H1 (cell line): ENCODE data around the gene H2AZ1. TPM values are rescaled to one million over a fixed set of nuclear protein-coding genes. Genes with fewer than 3 reads are reported as not detected.

ENCODE experiments used
- CTCF ChIA-PET: fragments of 300-600 bp; sonication (Branson Sonifier 250); formaldehyde crosslinking; loops from one replicate; lab custom pipeline; 2021; ENCODE audit not compliant: partially characterized antibody; lab: Charles Lee
- POLR2A ChIA-PET: fragments of 300-600 bp; sonication (Branson Sonifier 250); formaldehyde crosslinking; loops from one replicate; lab custom pipeline; 2021; ENCODE audit warnings: inconsistent platforms; ENCODE audit not compliant: partially characterized antibody; lab: Charles Lee
- DNase-seq, 2 experiments: peaks; one replicate each; pipeline versions ENCODE4 v3.0.0 to v3.0.0-alpha.2; 2010 to 2022; ENCODE audit warnings: low spot score in 2 of 2, low read depth in 1 of 2, mixed read lengths in 1 of 2
- FAIRE-seq: peaks from 2 replicates; lab custom pipeline; 2011; peaks lifted over from hg19 to GRCh38; lab: Jason Lieb, UNC
- H2AFZ ChIP-seq: 2 replicates; pipeline ENCODE4 v1.8.1; 2012; ENCODE audit warnings: low read length, inconsistent platforms
- H2AK5ac ChIP-seq: 2 replicates; pipeline ENCODE4 v1.6.1; 2013; ENCODE audit warnings: low read depth, low read length
- H2BK120ac ChIP-seq: replicated peaks from 2 replicates; pipeline ENCODE3; 2013; ENCODE audit warnings: low read depth, low read length, inconsistent platforms
- H2BK12ac ChIP-seq: 2 replicates; pipeline ENCODE4 v1.6.1; 2013; ENCODE audit warnings: low read depth, low read length
- H2BK15ac ChIP-seq: 2 replicates; pipeline ENCODE4 v1.6.1; 2013; ENCODE audit warnings: low read length
- H2BK20ac ChIP-seq: 2 replicates; pipeline ENCODE4 v1.6.1; 2013; ENCODE audit warnings: low read length
- H2BK5ac ChIP-seq: 2 replicates; pipeline ENCODE4 v1.6.1; 2013; ENCODE audit warnings: low read depth, low read length
- H3K14ac ChIP-seq: 2 replicates; pipeline ENCODE4 v1.6.1; 2013; ENCODE audit warnings: inconsistent platforms; ENCODE audit not compliant: insufficient read length
- H3K18ac ChIP-seq: 2 replicates; pipeline ENCODE4 v1.6.1; 2013; ENCODE audit warnings: low read length; ENCODE audit errors: extremely low read depth
- H3K23ac ChIP-seq: 2 replicates; pipeline ENCODE4 v1.6.1; 2013; ENCODE audit warnings: inconsistent platforms; ENCODE audit not compliant: insufficient read length
- H3K23me2 ChIP-seq: 2 replicates; pipeline ENCODE4 v1.6.1; 2013; ENCODE audit warnings: low read depth, low read length
- H3K27ac ChIP-seq: 2 replicates; pipeline ENCODE4 v1.6.1; 2011; ENCODE audit warnings: low read depth, low read length, inconsistent platforms
- H3K27me3 ChIP-seq, 4 experiments: replicated peaks in 1 of 4; 1 replicate in 1 of 4; 2 replicates in 3 of 4; pipeline versions ENCODE4 v1.6.1 to v1.8.1; 2011 to 2013; ENCODE audit warnings: low read length in 3 of 4, mild to moderate bottlenecking in 3 of 4, inconsistent platforms in 2 of 4, mixed read lengths in 2 of 4, moderate library complexity in 1 of 4; ENCODE audit not compliant: control insufficient read depth in 3 of 4, insufficient read depth in 3 of 4; ENCODE audit errors: extremely low read depth in 1 of 4
- H3K36me3 ChIP-seq, 4 experiments: 2 replicates each; pipeline versions ENCODE4 v1.6.1 to v1.8.1; 2011 to 2013; ENCODE audit warnings: mild to moderate bottlenecking in 4 of 4, low read length in 3 of 4, moderate library complexity in 2 of 4, control low read depth in 1 of 4, inconsistent platforms in 1 of 4; ENCODE audit not compliant: insufficient read depth in 4 of 4, control insufficient read depth in 2 of 4
- H3K4ac ChIP-seq: replicated peaks from 2 replicates; pipeline ENCODE3; 2013; ENCODE audit warnings: low read length, low read depth, mixed read lengths, inconsistent platforms; ENCODE audit not compliant: insufficient read length
- H3K4me1 ChIP-seq, 4 experiments: replicated peaks in 1 of 4; 1 replicate in 1 of 4; 2 replicates in 3 of 4; pipeline versions ENCODE4 v1.6.1 to v1.8.1; 2011 to 2013; ENCODE audit warnings: low read length in 3 of 4, inconsistent platforms in 2 of 4, mixed read lengths in 1 of 4; ENCODE audit not compliant: insufficient read depth in 4 of 4, control insufficient read depth in 3 of 4
- H3K4me2 ChIP-seq, 2 experiments: 2 replicates each; pipeline versions ENCODE4 v1.6.1 to v1.8.1; 2011 to 2013; ENCODE audit warnings: low read depth in 2 of 2, low read length in 2 of 2, control low read depth in 1 of 2, inconsistent platforms in 1 of 2, mild to moderate bottlenecking in 1 of 2; ENCODE audit not compliant: insufficient read depth in 1 of 2
- H3K4me3 ChIP-seq, 4 experiments: fragments of 200-600, 300-600 bp in 1 of 4; sonication (generic), shearing (Covaris generic), sonication (Bioruptor Twin) in 1 of 4; 2 replicates each; pipeline versions ENCODE4 v1.5.1 to v1.8.1; 2011 to 2016; ENCODE audit warnings: low read length in 4 of 4, low read depth in 3 of 4, control low read depth in 2 of 4, inconsistent platforms in 2 of 4, mild to moderate bottlenecking in 2 of 4, mixed read lengths in 1 of 4, moderate library complexity in 1 of 4; ENCODE audit not compliant: insufficient read depth in 2 of 4; ENCODE audit errors: extremely low read depth in 1 of 4
- H3K56ac ChIP-seq: replicated peaks from 2 replicates; pipeline ENCODE3; 2013; ENCODE audit warnings: low read depth, mild to moderate bottlenecking, mixed read lengths, low read length, inconsistent platforms; ENCODE audit not compliant: insufficient read length
- H3K79me1 ChIP-seq: 2 replicates; pipeline ENCODE4 v1.6.1; 2013; ENCODE audit warnings: low read depth, low read length, control low read depth
- H3K79me2 ChIP-seq, 2 experiments: 2 replicates each; pipeline versions ENCODE4 v1.6.1 to v1.8.1; 2012 to 2013; ENCODE audit warnings: low read length in 2 of 2, mild to moderate bottlenecking in 2 of 2, inconsistent platforms in 1 of 2; ENCODE audit not compliant: insufficient read depth in 2 of 2, control insufficient read depth in 1 of 2
- H3K9ac ChIP-seq, 4 experiments: replicated peaks in 1 of 4; 1 replicate in 1 of 4; 2 replicates in 3 of 4; pipeline versions ENCODE4 v1.6.1 to v1.8.1; 2011 to 2013; ENCODE audit warnings: low read depth in 3 of 4, low read length in 3 of 4, control low read depth in 2 of 4, mild to moderate bottlenecking in 2 of 4, moderate library complexity in 2 of 4, inconsistent platforms in 1 of 4; ENCODE audit errors: extremely low read depth in 1 of 4
- H3K9me3 ChIP-seq, 2 experiments: 2 replicates each; pipeline versions ENCODE4 v1.6.1 to v1.8.1; 2012 to 2013; ENCODE audit warnings: mild to moderate bottlenecking in 2 of 2, moderate library complexity in 2 of 2, control low read depth in 1 of 2, inconsistent platforms in 1 of 2, low read depth in 1 of 2, low read length in 1 of 2, mixed read lengths in 1 of 2; ENCODE audit not compliant: insufficient read depth in 2 of 2
- H4K20me1 ChIP-seq, 2 experiments: replicated peaks in 1 of 2; 2 replicates each; pipeline versions ENCODE3 to v1.8.1; 2011 to 2013; ENCODE audit warnings: inconsistent platforms in 2 of 2, low read length in 2 of 2, mild to moderate bottlenecking in 1 of 2; ENCODE audit not compliant: insufficient read depth in 2 of 2, control insufficient read depth in 1 of 2
- H4K5ac ChIP-seq: 2 replicates; pipeline ENCODE4 v1.6.1; 2013; ENCODE audit warnings: low read length, low read depth, mixed read lengths, inconsistent platforms; ENCODE audit not compliant: insufficient read length
- H4K8ac ChIP-seq: 2 replicates; pipeline ENCODE4 v1.8.0; 2013; ENCODE audit warnings: mild to moderate bottlenecking, moderate library complexity, low read length, inconsistent platforms; ENCODE audit not compliant: insufficient read depth; ENCODE audit errors: extremely low read depth
- H4K91ac ChIP-seq: replicated peaks from 2 replicates; pipeline ENCODE3; 2013; ENCODE audit warnings: low read length, mixed read lengths, inconsistent platforms; ENCODE audit not compliant: insufficient read length
- CEBPB ChIP-seq: IDR thresholded peaks from 2 replicates; pipeline ENCODE4 v1.6.1; 2012; ENCODE audit warnings: low read depth, low read length
- EGR1 ChIP-seq: IDR thresholded peaks from 2 replicates; pipeline ENCODE4 v1.6.1; 2011; ENCODE audit warnings: low read depth, low read length, borderline replicate concordance
- EP300 ChIP-seq, 2 experiments: IDR thresholded peaks; 1 replicate in 1 of 2; 2 replicates in 1 of 2; pipeline ENCODE4 v1.6.1; 2011 to 2012; ENCODE audit warnings: low read depth in 2 of 2, low read length in 2 of 2, mild to moderate bottlenecking in 2 of 2, borderline replicate concordance in 1 of 2, inconsistent platforms in 1 of 2, moderate library complexity in 1 of 2
- EZH2 ChIP-seq: fragments of 200-600 bp; sonication (generic); IDR thresholded peaks from 2 replicates; pipeline ENCODE4 v1.7.1; 2012; ENCODE audit warnings: low read depth, mild to moderate bottlenecking, moderate library complexity, low read length, inconsistent platforms; ENCODE audit not compliant: severe bottlenecking
- HDAC6 ChIP-seq: IDR thresholded peaks from one replicate; pipeline ENCODE4 v1.7.1; 2012; ENCODE audit warnings: low read depth, mild to moderate bottlenecking, inconsistent platforms, low read length, moderate library complexity
- NANOG ChIP-seq: IDR thresholded peaks from 2 replicates; pipeline ENCODE4 v1.6.1; 2011; ENCODE audit warnings: low read length, low read depth, mild to moderate bottlenecking, inconsistent platforms; ENCODE audit not compliant: insufficient read depth, poor library complexity, severe bottlenecking
- PHF8 ChIP-seq: fragments of 200-600 bp; sonication (generic); conservative IDR thresholded peaks from 2 replicates; pipeline ENCODE4 v1.7.1; 2012; ENCODE audit warnings: low read depth, mild to moderate bottlenecking, inconsistent platforms, low read length, moderate library complexity
- SAP30 ChIP-seq: fragments of 300-600 bp; sonication (generic); IDR thresholded peaks from 2 replicates; pipeline ENCODE4 v1.7.1; 2012; ENCODE audit warnings: low read length, moderate library complexity, mild to moderate bottlenecking, inconsistent platforms; ENCODE audit not compliant: insufficient read depth, insufficient replicate concordance
- SIRT6 ChIP-seq: IDR thresholded peaks from one replicate; pipeline ENCODE4 v1.7.1; 2012; ENCODE audit warnings: low read length, inconsistent platforms
- SP1 ChIP-seq: IDR thresholded peaks from 2 replicates; pipeline ENCODE4 v1.6.1; 2011; ENCODE audit warnings: low read depth, low read length
- SP4 ChIP-seq: IDR thresholded peaks from 2 replicates; pipeline ENCODE4 v1.6.1; 2012; ENCODE audit warnings: low read length, inconsistent platforms
- SUZ12 ChIP-seq: fragments of 200-600 bp; sonication (generic); IDR thresholded peaks from 2 replicates; pipeline ENCODE4 v1.6.1; 2012; ENCODE audit warnings: mild to moderate bottlenecking, inconsistent platforms, low read length, moderate library complexity, mixed read lengths
- TAF7 ChIP-seq: optimal IDR thresholded peaks from 2 replicates; pipeline ENCODE3; 2011; ENCODE audit warnings: low read depth, mild to moderate bottlenecking, inconsistent platforms, low read length, moderate library complexity, borderline replicate concordance
- ZNF274 ChIP-seq: IDR thresholded peaks from 2 replicates; pipeline ENCODE4 v1.7.0; 2012; ENCODE audit warnings: low read length, borderline replicate concordance; ENCODE audit errors: extremely low read depth
- WGBS, 2 experiments: shearing (Covaris generic) in 1 of 2; methylation state at CpG; one replicate each; pipeline versions ENCODE4 v1.1.6 to v1.1.7; 2013 to 2015; ENCODE audit warnings: low lambda C conversion rate in 2 of 2, mixed read lengths in 2 of 2, inconsistent platforms in 1 of 2, low coverage in 1 of 2, missing lambda C conversion rate in 1 of 2; ENCODE audit not compliant: insufficient replicate concordance in 2 of 2, insufficient coverage in 1 of 2, insufficient read length in 1 of 2; ENCODE audit errors: extremely low coverage in 1 of 2, missing lambda C conversion rate in 1 of 2; 5-methylcytosine and 5-hydroxymethylcytosine counted together
- polyA plus RNA-seq, 7 experiments: library from polyadenylated mRNA; depleted of rRNA in 3 of 7; stranded (reverse) in 5 of 7; unstranded in 2 of 7; fragments of >200 nt in 5 of 7; fragments of 200-250 nt in 2 of 7; gene quantifications; 1 replicate in 5 of 7; 2 replicates in 1 of 7; 4 replicates in 1 of 7; pipeline versions ENCODE4 v1.2.1 to v1.2.3, GENCODE V29; 2011 to 2013; ENCODE audit warnings: missing spikeins in 2 of 7, mixed read lengths in 2 of 7
- total RNA-seq: library from RNA; stranded (reverse); fragmentation: NEBNext Ultra II Directional; extraction: Animal tissue kit (Norgen Biotek cat#: 25700); gene quantifications from 2 replicates; pipeline ENCODE4 v1.2.1, GENCODE V29; 2021

The H2AZ1 gene
- total and polyA plus RNA-seq, 2 of the 8 experiments (the other 6 are each of a cell fraction or from before 2014, with no cell fraction given) = 831 to 898 TPM

GRCh38 chr4:99968330-99968729, 18.3 kb upstream of the H2AZ1 start:
- Histone ChIP-seq H2BK5ac (no peak overlapping the region), H3K4me3 (no peak overlapping the region)
- TF ChIP-seq ZNF274 = no peak
- TF ChIP-seq PHF8 = no peak
- TF ChIP-seq TAF7 = no peak
- no peak for TF ChIP-seq SAP30
- no peak for TF ChIP-seq SUZ12
- no peak for TF ChIP-seq SP1
- no peak for TF ChIP-seq EP300 (IDR thresholded peaks at IDR 0.05; ENCODE audit: borderline replicate concordance in 1 of 2, low read depth in 2 of 2, low read length in 2 of 2)
- no peak for TF ChIP-seq HDAC6
- no peak for TF ChIP-seq NANOG
- no peak for TF ChIP-seq EZH2
- no peak for TF ChIP-seq CEBPB
- TF ChIP-seq EGR1 = no peak
- no peak for TF ChIP-seq SP4
- TF ChIP-seq SIRT6 = no peak

More at GRCh38 chr4:99968330-99968729, 18.3 kb upstream of the H2AZ1 start:
- Histone ChIP-seq H4K20me1 (no peaks in the 10 kb centered on the region), H3K23me2 (no peaks in the 10 kb centered on the region), H2BK120ac (no peak overlapping the region), H3K79me1 (no peaks in the 10 kb centered on the region), H2BK20ac (no peak overlapping the region), H2AFZ (peak overlapping the region; percentile 33; the same call in 1 of the 2 replicates), H3K9me3 (no peaks in the 10 kb centered on the region), H3K4me2 (no peak overlapping the region), H4K8ac (no peak overlapping the region), H2BK15ac (no peak overlapping the region), H3K4me1 (no peaks in the 10 kb centered on the region), H4K91ac (no peak overlapping the region), H3K23ac (no peak overlapping the region), H3K4ac (no peak overlapping the region), H3K14ac (no peak overlapping the region), H3K18ac (no peak overlapping the region), H3K27me3 (no peaks in the 10 kb centered on the region), H2AK5ac (no peak overlapping the region), H3K79me2 (no peaks in the 10 kb centered on the region), H3K36me3 (no peaks in the 10 kb centered on the region), H4K5ac (no peak overlapping the region), H3K27ac (no peak overlapping the region), H3K56ac (no peak overlapping the region), H3K9ac (no peak overlapping the region), H2BK12ac (no peak overlapping the region)
- DNase-seq (no peak), FAIRE-seq (no peak)
- ChIA-PET CTCF (interaction anchor here (0.8 kb wide), 1 partner anchor 881 kb away, joined by 3 read pairs; no protein-coding TSS in a partner anchor), POLR2A (interaction anchor here (1.0 to 1.3 kb wide), 2 partner anchors 18 to 19 kb away, joined by 3 to 5 read pairs; no protein-coding TSS in a partner anchor)
- 52% methylated on average over 1 of the region's 1 CpG; no CpG with 5 or more reads in 1 of the 2 experiments for WGBS, 2 experiments
